Sigmoid colon (tissue), 4 donors: Measurements from ENCODE around the gene RASSF4.

Source experiments
- CTCF ChIP-seq, 4 experiments: fragments of 450-650 bp in 3 of 4; fragments of 200-600 bp in 1 of 4; IDR thresholded peaks; one replicate each; pipeline ENCODE4 v1.5.1; 2016 to 2019; ENCODE audit warnings: antibody characterized with exemption in 4 of 4, mild to moderate bottlenecking in 3 of 4, moderate library complexity in 2 of 4
- EP300 ChIP-seq, 4 donors: sonication (generic); formaldehyde crosslinking; IDR thresholded peaks; one replicate each; pipeline ENCODE4 v1.6.1; 2017; ENCODE audit warnings: antibody characterized with exemption in 4 of 4
- POLR2A ChIP-seq, 2 donors: fragments of 450-650 bp; IDR thresholded peaks; one replicate each; pipeline ENCODE4 v1.6.1; 2016; ENCODE audit warnings: antibody characterized with exemption in 2 of 2, mild to moderate bottlenecking in 2 of 2, moderate library complexity in 2 of 2
- POLR2AphosphoS5 ChIP-seq, 4 donors: sonication (generic); formaldehyde crosslinking; IDR thresholded peaks; one replicate each; pipeline ENCODE4 v1.6.1; 2017; ENCODE audit warnings: antibody characterized with exemption in 4 of 4

GRCh38 chr10:45015590-45015989 lies 56.0 kb downstream of the RASSF4 start:
- TF ChIP-seq POLR2A (IDR thresholded peaks at IDR 0.05): no peak
- no peak for TF ChIP-seq CTCF (IDR thresholded peaks at IDR 0.05)
- no peak for TF ChIP-seq EP300 (IDR thresholded peaks at IDR 0.05)
- no peak for TF ChIP-seq POLR2AphosphoS5 (IDR thresholded peaks at IDR 0.05)
